ENCODE measurements around the gene OR2M7.
"Not testable (repeated sequence)": the region's sequence is repeated elsewhere in the genome, so short reads cannot be mapped to it uniquely, and the experiment has no call there.

Gene OR2M7

GRCh38 chr1:248324468-248324867 lies at the start of gene OR2M7:
Gene OR2M7 (minus strand): TSS chr1:248324568. CDS start chr1:248324568, 0 bp downstream.
- no peak for DNase-seq

- DNase-seq = no peak
Observed at GRCh38 chr1:248373761-248374160, 49.4 kb upstream of the OR2M7 start.

- no peak for DNase-seq
Observed at GRCh38 chr1:248372394-248372793, 48.0 kb upstream of the OR2M7 start.

GRCh38 chr1:248366609-248367008 lies 42.2 kb upstream of the OR2M7 start:
- no peak for DNase-seq

GRCh38 chr1:248361121-248361715 lies 36.9 kb upstream of the OR2M7 start, which contains the start of gene OR2T4:
Gene OR2T4 (plus strand): TSS chr1:248361665. CDS start chr1:248361665, 0 bp downstream.
- no peak for DNase-seq

- DNase-seq = no peak
Observed at GRCh38 chr1:248359415-248359814, 35.0 kb upstream of the OR2M7 start.

- DNase-seq = no peak
Observed at GRCh38 chr1:248348475-248348874, 24.1 kb upstream of the OR2M7 start, which contains the start of gene OR14C36. Gene OR14C36 (plus strand): TSS chr1:248348775. CDS start chr1:248348775, 0 bp downstream.

- DNase-seq = no peak
Observed at GRCh38 chr1:248343451-248343850, 19.1 kb upstream of the OR2M7 start.

GRCh38 chr1:248316796-248317195 lies 7.6 kb downstream of the OR2M7 start:
- DNase-seq = no peak

GRCh38 chr1:248306740-248307139 lies 17.6 kb downstream of the OR2M7 start:
- DNase-seq = not testable (repeated sequence)

- DNase-seq = no peak
Observed at GRCh38 chr1:248306103-248306502, 18.3 kb downstream of the OR2M7 start.

GRCh38 chr1:248305672-248306071 lies 18.7 kb downstream of the OR2M7 start:
- not testable (repeated sequence) for DNase-seq

- DNase-seq = no peak
Observed at GRCh38 chr1:248303324-248303723, 21.0 kb downstream of the OR2M7 start, which contains the start of gene OR2T12. Gene OR2T12 (minus strand): TSS chr1:248303424. CDS start chr1:248295578, 7,846 bp downstream.

GRCh38 chr1:248288391-248288790 lies 36.0 kb downstream of the OR2M7 start:
- no peak for DNase-seq

- no peak for DNase-seq
Observed at GRCh38 chr1:248277876-248278275, 46.5 kb downstream of the OR2M7 start, which contains the start of gene OR2T33. Gene OR2T33 (minus strand): TSS chr1:248277976. CDS start chr1:248273814, 4,162 bp downstream.

Data from COR-L47 (cell line).